Stimulated activated naive CD4-positive, alpha-beta T cell (primary cell): ENCODE results near the gene IFI16.
A peak's percentile ranks its signal among the peaks of the same experiment; 100 is the strongest.
"Not testable (repeated sequence)": the region's sequence is repeated elsewhere in the genome, so short reads cannot be mapped to it uniquely, and the experiment has no call there.

Source experiments
- DNase-seq, 6 experiments: peaks; one replicate each; lab custom pipeline; 2025; lab: John Stamatoyannopoulos, UW

IFI16 gene

DNA sequence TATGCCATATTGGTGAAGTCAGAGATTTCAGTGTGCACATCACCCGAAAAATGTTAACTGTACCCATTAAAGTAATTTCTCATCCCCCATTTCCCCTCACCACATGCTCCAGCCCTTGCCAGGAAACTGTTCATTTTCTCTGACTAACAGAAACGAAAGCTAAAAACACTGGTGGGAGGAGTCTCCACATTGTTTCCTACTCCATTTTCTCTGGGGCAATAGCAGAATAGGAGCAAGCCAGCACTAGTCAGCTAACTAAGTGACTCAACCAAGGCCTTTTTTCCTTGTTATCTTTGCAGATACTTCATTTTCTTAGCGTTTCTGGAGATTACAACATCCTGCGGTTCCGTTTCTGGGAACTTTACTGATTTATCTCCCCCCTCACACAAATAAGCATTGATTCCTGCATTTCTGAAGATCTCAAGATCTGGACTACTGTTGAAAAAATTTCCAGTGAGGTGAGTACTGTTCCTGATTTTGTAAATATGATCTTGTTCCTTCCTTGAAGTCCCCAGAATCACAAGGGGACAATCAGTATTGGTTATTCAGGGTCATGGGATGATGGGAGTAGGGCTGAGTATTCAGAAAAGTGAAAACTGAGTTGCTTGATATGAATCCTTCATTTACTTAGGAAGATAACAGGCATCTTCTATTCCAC, at the start of gene IFI16:
TSS of gene IFI16 (plus strand) at position 204 of the 658 bp plus-strand sequence. CDS start 4,774 bp downstream, outside the sequence.
- peak in 5 of 6 experiments; percentile 1 to 77 (median 66) for DNase-seq

DNA sequence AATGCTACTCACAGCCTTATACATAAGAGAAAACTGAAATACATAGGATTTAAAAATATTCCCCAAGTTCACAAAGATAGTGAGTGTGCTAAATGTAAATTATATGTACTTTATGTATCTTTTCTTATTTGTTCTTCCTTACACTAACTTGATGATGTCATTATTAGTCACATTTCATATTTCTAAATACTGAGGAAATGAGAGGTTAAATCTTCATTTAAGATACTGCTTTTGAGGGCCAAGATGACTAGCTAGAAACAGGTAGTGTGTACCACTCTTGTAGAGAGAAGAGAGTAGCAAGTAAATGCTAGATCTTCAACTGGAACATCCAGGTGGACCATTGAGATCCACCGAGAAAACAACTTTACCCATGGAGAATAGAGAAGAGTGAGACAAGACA, 48.5 kb upstream of the IFI16 start:
- no peak for DNase-seq

- DNase-seq = no peak
Observed at GRCh38 chr1:158962983-158963382, 46.7 kb upstream of the IFI16 start.

- no peak for DNase-seq
Observed at GRCh38 chr1:158969166-158969565, 40.5 kb upstream of the IFI16 start.

GRCh38 chr1:158969855-158970254, 39.9 kb upstream of the IFI16 start:
- DNase-seq = no peak

GRCh38 chr1:158972841-158973240, 36.9 kb upstream of the IFI16 start:
- DNase-seq = no peak

DNA sequence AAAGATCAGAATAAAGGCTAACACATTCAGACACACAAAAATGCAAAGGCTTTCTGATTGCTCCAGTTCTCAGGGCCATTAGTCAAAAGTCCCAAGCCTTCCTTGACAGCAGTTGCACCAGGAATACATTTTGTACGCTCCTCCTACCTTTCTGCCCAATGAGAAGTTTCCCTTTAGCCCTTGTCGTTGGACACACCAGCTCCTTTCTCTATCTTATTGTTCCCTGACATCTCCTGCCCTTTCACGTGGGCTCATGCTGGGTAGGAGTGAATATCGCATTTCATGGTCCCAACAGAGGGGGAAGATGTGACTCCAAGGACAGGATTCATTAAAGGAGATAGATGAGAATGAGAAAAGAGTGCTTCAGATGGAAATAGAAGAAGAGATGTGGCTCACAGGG, 33.5 kb upstream of the IFI16 start:
- DNase-seq = no peak

DNA sequence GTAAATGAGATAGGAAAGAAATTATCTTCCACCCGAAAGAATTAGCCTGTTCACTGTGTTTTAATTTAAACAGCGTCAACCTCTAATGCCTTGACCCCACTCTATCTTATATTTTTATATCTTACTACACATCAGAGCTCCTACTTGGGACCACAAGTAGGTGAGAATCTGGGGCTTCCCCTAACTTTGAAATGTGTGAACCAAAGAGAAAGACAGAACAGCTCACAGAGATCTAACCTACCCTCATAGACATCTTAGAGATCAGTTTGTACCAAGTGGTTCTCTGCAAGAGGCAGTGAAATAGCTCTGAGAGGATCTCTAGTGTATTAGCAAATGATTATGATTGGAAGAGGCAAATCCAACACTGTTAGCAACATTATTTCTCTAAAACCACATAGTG, 31.0 kb upstream of the IFI16 start:
- DNase-seq = no peak

DNA sequence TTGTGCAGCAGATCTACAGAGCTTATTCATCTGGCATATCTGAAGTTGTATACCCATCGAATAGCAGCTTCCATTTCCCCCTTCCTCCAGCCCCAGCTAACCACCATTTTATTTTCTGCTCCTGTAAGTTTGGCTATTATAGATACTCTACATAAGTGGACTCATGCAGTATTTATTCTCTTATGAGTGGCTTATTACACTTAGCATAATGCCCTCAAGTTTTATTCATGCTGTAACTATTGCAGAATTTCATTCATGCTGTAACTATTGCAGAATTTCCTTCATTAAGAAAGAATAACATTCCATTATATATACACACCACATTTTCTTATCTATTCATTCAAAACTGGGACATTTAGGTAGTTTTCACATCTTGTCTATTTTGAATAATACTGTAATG, 30.5 kb upstream of the IFI16 start:
- DNase-seq = no peak

- DNase-seq = no peak
Observed at GRCh38 chr1:158983235-158983634, 26.5 kb upstream of the IFI16 start.

DNA sequence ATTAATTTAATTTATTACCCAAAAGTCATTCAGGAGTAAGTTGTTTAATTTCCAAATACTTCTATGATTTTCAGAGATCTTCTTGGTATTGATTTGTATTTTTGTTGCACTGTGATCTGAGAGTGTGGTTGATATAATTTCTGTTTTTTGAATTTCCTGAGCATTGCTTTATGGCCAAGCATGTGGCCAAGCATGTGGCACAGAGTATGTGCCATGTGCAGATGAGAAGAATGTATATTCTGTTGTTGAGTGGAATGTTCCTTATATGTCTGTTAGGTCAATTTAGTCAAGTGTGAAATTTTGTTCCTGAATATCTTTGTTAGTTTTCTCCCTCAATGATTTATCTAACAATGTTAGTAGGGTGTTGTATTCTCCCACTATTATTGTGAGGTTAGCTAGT, 25.3 kb upstream of the IFI16 start:
- no peak for DNase-seq

- no peak for DNase-seq
Observed at GRCh38 chr1:158989424-158989823, 20.3 kb upstream of the IFI16 start.

- DNase-seq = no peak
Observed at GRCh38 chr1:158992787-158993312, 16.9 kb upstream of the IFI16 start.

DNA sequence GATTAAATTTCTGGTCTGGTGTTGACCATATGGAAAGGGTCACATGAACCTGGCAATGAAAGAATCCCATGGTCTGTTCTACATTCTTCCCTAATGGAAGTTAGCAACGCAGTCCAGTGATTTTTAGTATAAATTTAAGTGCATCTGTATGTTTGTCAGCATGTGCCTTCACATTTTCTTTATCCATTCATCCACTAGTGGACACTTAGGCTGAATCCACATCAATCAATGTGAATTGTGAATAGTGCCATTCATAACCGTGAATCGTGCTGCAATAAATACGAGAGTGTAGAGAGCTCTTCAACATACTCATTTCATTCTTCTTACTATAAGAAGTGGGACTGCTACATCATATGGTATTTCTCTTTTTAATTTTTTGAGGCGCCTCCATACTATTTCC, 12.7 kb upstream of the IFI16 start:
- DNase-seq = no peak

DNA sequence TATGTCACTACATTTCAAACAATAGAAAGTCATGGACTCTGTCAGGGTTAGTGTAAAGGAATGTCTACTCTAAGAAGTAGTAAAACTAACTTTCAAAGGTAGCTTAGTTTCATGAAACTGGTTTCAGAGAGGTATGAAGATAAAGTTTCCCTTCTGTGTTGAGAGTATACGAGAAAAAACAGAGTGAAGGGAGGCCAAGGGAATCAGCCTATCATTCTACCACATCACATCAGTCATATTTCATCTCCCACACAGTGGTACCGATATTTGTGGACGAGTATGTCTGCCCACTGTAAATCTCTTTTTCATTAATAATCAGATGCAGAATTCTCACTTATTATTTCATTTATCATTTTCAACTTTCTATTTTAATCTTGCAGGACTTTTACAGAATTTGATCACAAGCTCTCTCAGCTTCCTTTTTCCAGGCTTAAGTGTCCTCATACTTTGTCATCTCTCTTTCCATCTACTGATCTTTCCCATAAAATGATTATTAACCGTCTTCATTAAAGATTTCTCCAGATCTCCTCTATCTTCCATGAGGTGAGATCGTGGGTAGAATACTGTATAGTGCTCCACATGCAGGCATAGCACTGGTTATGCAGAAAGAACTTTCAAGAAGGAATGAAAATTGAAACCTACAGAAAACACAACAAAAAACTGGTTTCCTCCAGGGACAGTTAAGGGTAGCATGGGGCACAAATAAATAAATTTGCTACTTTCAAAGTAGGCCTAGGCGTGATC, 11.5 kb upstream of the IFI16 start:
- no peak for DNase-seq

GRCh38 chr1:158998781-158999161, 10.9 kb upstream of the IFI16 start:
- DNase-seq = peak in 4 of 6 experiments; percentile 5 to 77 (median 46)

DNA sequence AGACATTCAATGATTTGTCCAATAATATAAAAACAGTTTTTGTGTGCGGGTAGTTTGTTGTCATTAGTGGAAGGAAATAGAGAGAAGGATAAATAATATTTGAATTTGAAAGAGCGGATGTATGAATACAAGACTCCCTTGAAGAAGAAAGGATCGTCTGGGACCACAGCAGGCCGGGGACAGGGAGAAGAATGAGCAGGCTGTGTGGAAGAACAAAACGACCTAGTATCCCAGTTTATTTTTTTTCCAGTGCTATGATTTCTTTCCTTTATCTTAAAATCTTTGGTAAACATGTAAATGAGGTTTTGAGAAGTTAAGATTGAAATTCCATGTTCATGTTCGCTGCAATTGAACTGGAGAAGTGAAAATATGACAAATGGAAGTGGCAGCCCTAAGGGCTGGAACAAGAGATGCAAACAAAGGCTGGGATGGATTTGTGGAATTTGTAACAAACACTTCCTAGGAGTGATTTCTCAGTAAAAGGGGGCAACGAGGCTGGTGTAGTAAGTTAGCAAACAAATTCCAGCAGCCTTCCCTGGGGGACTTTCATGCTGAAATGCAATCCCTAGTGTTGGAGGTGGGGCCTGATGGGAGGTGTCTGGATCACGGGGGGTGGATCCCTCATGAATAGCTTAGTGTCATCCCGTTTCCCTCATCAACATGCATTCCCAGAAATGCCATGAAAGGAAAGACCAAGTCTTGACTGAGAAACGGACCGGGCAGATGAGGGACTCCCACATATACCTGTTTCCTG, 10.2 kb upstream of the IFI16 start:
- no peak for DNase-seq

DNA sequence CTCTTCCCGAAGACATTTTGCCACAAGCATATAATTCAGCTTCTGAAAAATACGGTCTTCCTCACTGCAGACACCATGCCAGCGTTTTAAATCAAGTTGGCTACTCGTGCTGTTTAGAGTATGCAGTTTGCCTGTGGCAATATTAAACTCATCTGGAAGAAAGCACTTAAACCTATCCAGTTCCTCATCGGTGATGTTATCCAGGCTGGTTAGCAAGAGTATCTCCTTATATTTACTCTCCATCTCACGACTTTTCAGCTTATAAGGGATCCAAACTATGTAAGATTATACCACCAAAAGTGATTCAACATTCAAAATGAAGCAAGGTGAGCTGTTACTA, 9.7 kb upstream of the IFI16 start:
- DNase-seq = no peak

GRCh38 chr1:159000625-159001024, 9.1 kb upstream of the IFI16 start:
- no peak for DNase-seq

DNA sequence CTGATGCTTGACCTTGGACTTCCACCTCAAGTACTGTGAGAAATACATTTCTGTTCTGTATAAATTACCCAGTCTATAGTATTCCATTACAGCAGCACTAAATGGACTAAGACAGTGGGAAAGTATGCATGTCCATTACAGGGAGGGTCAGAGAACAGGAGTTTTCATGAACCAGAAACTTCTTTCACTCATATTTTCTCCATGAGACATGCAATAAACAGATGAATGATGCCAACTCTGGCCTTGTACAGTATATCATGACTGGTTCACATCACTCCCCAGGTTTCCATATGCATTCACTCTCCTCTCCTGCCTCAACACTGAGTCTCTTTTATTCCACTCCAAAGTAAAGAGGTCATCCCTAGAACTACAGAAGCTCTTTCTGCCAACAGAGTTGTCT, 4.5 kb upstream of the IFI16 start:
- DNase-seq = no peak

DNA sequence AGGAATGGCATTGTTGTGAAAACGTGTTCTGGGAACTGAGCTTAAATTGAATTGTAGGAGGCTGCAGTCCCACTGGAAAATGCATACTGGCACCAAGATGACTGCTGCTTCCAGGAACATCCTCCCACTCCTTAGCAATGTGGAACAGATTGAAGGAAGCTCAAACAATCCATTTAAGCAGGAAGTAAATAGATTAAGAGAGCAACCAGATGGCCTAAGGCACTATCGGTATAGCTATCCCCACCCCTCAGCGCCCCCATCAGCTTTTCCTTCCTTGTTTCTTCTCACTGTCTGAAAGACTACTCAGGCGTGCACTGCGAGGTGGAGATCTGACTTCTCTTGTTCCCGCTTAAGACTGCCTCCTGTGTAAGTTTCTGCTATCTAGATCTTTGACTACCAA, 4.0 kb upstream of the IFI16 start:
- DNase-seq = no peak

DNA sequence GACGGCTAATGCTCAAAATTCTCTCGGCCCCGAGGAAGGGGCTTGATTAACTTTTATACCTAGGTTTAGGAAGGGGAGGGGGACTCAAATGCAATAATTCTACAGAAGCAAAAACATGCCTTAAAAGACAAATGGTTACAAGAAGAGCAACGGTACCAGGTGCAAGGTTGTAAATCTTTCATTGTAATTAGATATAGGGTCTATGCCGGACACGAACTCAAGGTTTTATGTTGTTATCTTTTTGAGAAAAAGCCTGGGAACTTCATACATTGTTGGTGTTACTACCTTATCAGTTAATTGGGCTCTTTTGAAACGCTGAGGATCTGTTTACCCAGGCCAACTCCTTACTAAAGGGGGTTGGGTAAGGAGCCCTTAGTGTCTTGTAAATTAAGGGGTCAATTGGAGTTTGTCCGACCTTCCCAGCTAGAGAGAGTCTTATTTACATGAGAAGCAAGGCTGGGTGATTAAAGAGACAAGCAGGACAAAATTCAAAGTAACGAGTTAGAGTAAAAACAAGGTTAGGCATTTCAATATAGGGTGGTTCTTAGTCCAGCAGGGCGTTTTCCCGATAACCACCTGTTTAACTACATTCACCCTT, 3.4 kb upstream of the IFI16 start:
- not testable (repeated sequence) for DNase-seq
